ENCODE data around the gene KCNAB1. TPM values are rescaled to one million over a fixed set of nuclear protein-coding genes. Genes with fewer than 3 reads are reported as not detected.

KCNAB1 gene
- polyA plus RNA-seq, 2 donors, result 0.61 to 1.3 TPM

DNA sequence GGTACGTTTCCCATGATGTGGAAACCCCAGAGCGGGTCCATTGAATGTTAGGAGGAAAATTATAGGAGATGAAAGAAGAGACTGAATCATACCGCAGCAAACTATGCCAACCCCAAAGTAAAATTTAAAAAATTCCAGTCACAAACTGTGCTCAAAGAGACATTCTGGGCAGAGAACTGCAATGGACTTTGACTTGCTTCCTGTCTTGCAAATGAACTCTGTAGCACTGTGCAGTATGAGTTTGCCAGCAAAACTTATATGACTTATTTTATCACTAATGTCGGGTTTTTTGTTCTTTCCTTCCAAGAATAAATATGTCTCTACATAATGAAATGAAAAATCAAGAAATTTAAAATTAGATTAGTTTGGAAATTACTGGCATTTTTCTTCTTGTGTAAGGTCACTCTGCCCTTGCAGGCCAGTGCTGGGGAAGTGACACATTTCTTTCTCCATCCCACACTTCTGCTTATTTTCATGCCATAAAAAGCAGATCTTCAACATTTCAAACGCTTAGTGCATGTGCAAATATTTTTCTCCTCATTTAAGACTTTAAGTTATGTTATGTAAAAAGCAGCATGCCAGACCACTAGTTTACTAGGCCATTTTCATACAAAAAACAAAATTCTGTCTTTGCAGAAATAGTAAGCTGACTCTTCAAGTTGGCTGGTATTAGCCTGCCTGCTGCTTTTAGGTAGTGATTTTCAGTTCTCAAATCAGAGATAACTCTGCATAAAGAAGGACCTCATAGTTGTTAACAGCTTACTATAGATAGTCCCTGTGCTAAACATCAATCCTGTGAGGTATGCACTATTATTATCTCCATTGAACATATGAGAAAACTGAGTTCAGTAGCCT, 466.8 kb downstream of the KCNAB1 start:
- 70 to 74% methylated on average over 5 of the region's 5 CpGs for WGBS, 2 donors
- H3K36me3 ChIP-seq (ENCODE audit: control insufficient read depth in 2 of 2, insufficient read depth in 2 of 2, low read length in 1 of 2), result no peaks in the 10 kb centered on the region
- no peaks in the 10 kb centered on the region for H3K4me1 ChIP-seq (ENCODE audit: control insufficient read depth in 2 of 2, insufficient read depth in 2 of 2, low read length in 1 of 2)
- H3K9me3 ChIP-seq (ENCODE audit: control insufficient read depth in 2 of 2, insufficient read depth in 1 of 2, low read depth in 1 of 2, low read length in 1 of 2), result no peaks in the 10 kb centered on the region
- H3K4me3 ChIP-seq (ENCODE audit: low read depth in 1 of 2, low read length in 2 of 2), result no peak overlapping the region
- H3K27me3 ChIP-seq (ENCODE audit: control insufficient read depth in 1 of 2, insufficient read depth in 2 of 2, low read length in 2 of 2), result peaks cover 0 to 2% of the 10 kb centered on the region in 2 donors
- H3K27ac ChIP-seq (ENCODE audit: low read depth in 2 of 2, low read length in 1 of 2), result no peak overlapping the region

DNA sequence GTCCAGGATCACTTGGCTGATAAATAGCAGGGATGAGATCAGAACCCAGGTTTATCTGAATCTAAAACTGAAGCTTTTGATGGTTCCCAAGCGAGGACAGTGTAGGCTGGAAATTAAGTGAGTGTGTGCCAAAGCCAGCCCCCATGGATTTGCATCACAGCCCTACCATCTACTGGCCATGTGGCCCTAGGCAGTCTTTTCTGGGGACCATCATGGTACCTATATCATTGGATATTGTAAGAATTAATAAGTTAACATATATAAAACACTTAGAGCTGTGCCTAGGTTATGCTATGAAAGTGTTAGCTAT, 467.3 kb downstream of the KCNAB1 start:
- 73 to 84% methylated on average over 1 of the region's 1 CpG for WGBS, 2 donors
- no peak overlapping the region for H3K27ac ChIP-seq (ENCODE audit: low read depth in 2 of 2, low read length in 1 of 2)
- H3K4me3 ChIP-seq (ENCODE audit: low read depth in 1 of 2, low read length in 2 of 2), result no peak overlapping the region

More for the DNA sequence above, 467.3 kb downstream of the KCNAB1 start:
- H3K36me3 ChIP-seq (ENCODE audit: control insufficient read depth in 2 of 2, insufficient read depth in 2 of 2, low read length in 1 of 2), result no peaks in the 10 kb centered on the region
- no peaks in the 10 kb centered on the region for H3K9me3 ChIP-seq (ENCODE audit: control insufficient read depth in 2 of 2, insufficient read depth in 1 of 2, low read depth in 1 of 2, low read length in 1 of 2)
- no peaks in the 10 kb centered on the region for H3K4me1 ChIP-seq (ENCODE audit: control insufficient read depth in 2 of 2, insufficient read depth in 2 of 2, low read length in 1 of 2)
- H3K27me3 ChIP-seq (ENCODE audit: control insufficient read depth in 1 of 2, insufficient read depth in 2 of 2, low read length in 2 of 2), result no peaks in the 10 kb centered on the region

Other genes starting within 250 kb of the KCNAB1 start
- 10 to 100 TPM; 12.0 to 26.7 TPM for gene GMPS, start 249.9 kb upstream of the KCNAB1 start, polyA plus RNA-seq

Data from esophagus (tissue), 2 donors.